HEK293 (cell line): ENCODE measurements around the gene LRRFIP1.

Source experiments
- CTCF ChIA-PET: fragments of 350-600 bp; formaldehyde crosslinking; extraction: SDS; loops from one replicate; lab custom pipeline; 2021; ENCODE audit warnings: antibody characterized with exemption; lab: Yijun Ruan, JAX
- POLR2A ChIA-PET: fragments of 300-600 bp; formaldehyde crosslinking; extraction: SDS; loops from one replicate; lab custom pipeline; 2020; ENCODE audit warnings: antibody characterized with exemption, inconsistent platforms; lab: Yijun Ruan, JAX
- H3K27ac ChIP-seq: fragments of 200-500 bp; sonication (Bioruptor generic); 2 replicates; pipeline ENCODE4 v1.5.1; 2014; ENCODE audit warnings: low read depth, low read length, control low read depth, inconsistent platforms; ENCODE audit errors: extremely low read depth
- H3K36me3 ChIP-seq, 2 experiments: fragments of 200-500 bp in 1 of 2; sonication (Bioruptor generic) in 1 of 2; 1 replicate in 1 of 2; 2 replicates in 1 of 2; pipeline ENCODE4 v1.5.1; 2014 to 2017; ENCODE audit warnings: inconsistent platforms in 2 of 2, low read length in 2 of 2; ENCODE audit not compliant: control insufficient read depth in 2 of 2, insufficient read depth in 1 of 2
- H3K4me1 ChIP-seq: fragments of 200-500 bp; sonication (Bioruptor generic); 2 replicates; pipeline ENCODE4 v1.5.1; 2014; ENCODE audit warnings: mild to moderate bottlenecking, low read length, inconsistent platforms; ENCODE audit not compliant: control insufficient read depth, insufficient read depth
- H3K4me3 ChIP-seq: 2 replicates; pipeline ENCODE4 v1.5.1; 2011; ENCODE audit warnings: low read depth, mild to moderate bottlenecking, control low read depth, low read length, moderate library complexity
- H3K9me3 ChIP-seq: fragments of 200-500 bp; sonication (Bioruptor generic); 2 replicates; pipeline ENCODE4 v1.5.1; 2014; ENCODE audit warnings: low read depth, low read length, inconsistent platforms; ENCODE audit not compliant: control insufficient read depth, insufficient read depth
- EGR2 ChIP-seq: fragments of 450-650 bp; formaldehyde crosslinking; IDR thresholded peaks from 2 replicates; pipeline ENCODE4 v1.5.1; 2016; ENCODE audit warnings: low read depth, missing biosample characterization, missing genetic modification characterization
- KLF16 ChIP-seq: fragments of 450-650 bp; formaldehyde crosslinking; IDR thresholded peaks from 2 replicates; pipeline ENCODE4 v1.5.1; 2017; ENCODE audit warnings: missing biosample characterization, missing genetic modification characterization
- MEIS1 ChIP-seq: sonication (generic); formaldehyde crosslinking; IDR thresholded peaks from 2 replicates; pipeline ENCODE4 v1.8.1; 2022; ENCODE audit warnings: missing genetic modification reagents, mild to moderate bottlenecking, borderline replicate concordance
- MZF1 ChIP-seq: fragments of 450-650 bp; formaldehyde crosslinking; IDR thresholded peaks from 2 replicates; pipeline ENCODE4 v1.5.1; 2017; ENCODE audit warnings: missing biosample characterization, missing genetic modification characterization, borderline replicate concordance
- PRDM1 ChIP-seq: fragments of 450-650 bp; formaldehyde crosslinking; IDR thresholded peaks from 2 replicates; pipeline ENCODE4; 2016; ENCODE audit warnings: missing biosample characterization, missing genetic modification characterization
- REPIN1 ChIP-seq: fragments of 450-650 bp; formaldehyde crosslinking; IDR thresholded peaks from 2 replicates; pipeline ENCODE4 v1.5.1; 2017; ENCODE audit warnings: missing biosample characterization, missing genetic modification characterization, low read depth
- SCRT2 ChIP-seq: fragments of 450-650 bp; formaldehyde crosslinking; IDR thresholded peaks from 2 replicates; pipeline ENCODE4 v1.5.1; 2016; ENCODE audit warnings: missing biosample characterization, missing genetic modification characterization
- SP2 ChIP-seq: fragments of 450-650 bp; formaldehyde crosslinking; IDR thresholded peaks from 2 replicates; pipeline ENCODE4 v1.5.1; 2016; ENCODE audit warnings: missing biosample characterization, missing genetic modification characterization
- YY2 ChIP-seq: fragments of 450-650 bp; formaldehyde crosslinking; IDR thresholded peaks from 2 replicates; pipeline ENCODE4 v1.5.1; 2016; ENCODE audit warnings: missing biosample characterization, missing genetic modification characterization
- ZBTB17 ChIP-seq: fragments of 450-650 bp; formaldehyde crosslinking; IDR thresholded peaks from 2 replicates; pipeline ENCODE4 v1.5.1; 2016; ENCODE audit warnings: missing biosample characterization, missing genetic modification characterization
- ZBTB21 ChIP-seq: fragments of 450-650 bp; formaldehyde crosslinking; IDR thresholded peaks from 2 replicates; pipeline ENCODE4 v1.5.1; 2017; ENCODE audit warnings: missing biosample characterization, missing genetic modification characterization
- ZBTB6 ChIP-seq: fragments of 450-650 bp; formaldehyde crosslinking; IDR thresholded peaks from 2 replicates; pipeline ENCODE4 v1.5.1; 2017; ENCODE audit warnings: missing biosample characterization, missing genetic modification characterization
- ZFHX2 ChIP-seq: fragments of 450-650 bp; formaldehyde crosslinking; conservative IDR thresholded peaks from 2 replicates; pipeline ENCODE4 v1.5.1; 2016; ENCODE audit warnings: missing biosample characterization, missing genetic modification characterization
- ZFP69B ChIP-seq: fragments of 450-650 bp; formaldehyde crosslinking; IDR thresholded peaks from 2 replicates; pipeline ENCODE4 v1.5.1; 2016; ENCODE audit warnings: missing biosample characterization, missing genetic modification characterization
- ZIC2 ChIP-seq: fragments of 450-650 bp; formaldehyde crosslinking; IDR thresholded peaks from 2 replicates; pipeline ENCODE4 v1.5.1; 2016; ENCODE audit warnings: missing biosample characterization, missing genetic modification characterization
- ZNF10 ChIP-seq: fragments of 450-650 bp; formaldehyde crosslinking; IDR thresholded peaks from 2 replicates; pipeline ENCODE4 v1.5.1; 2017; ENCODE audit warnings: missing biosample characterization, missing genetic modification characterization
- ZNF138 ChIP-seq: fragments of 450-650 bp; formaldehyde crosslinking; IDR thresholded peaks from 2 replicates; pipeline ENCODE4 v1.5.1; 2016; ENCODE audit warnings: missing biosample characterization, missing genetic modification characterization, borderline replicate concordance
- ZNF174 ChIP-seq: fragments of 450-650 bp; formaldehyde crosslinking; IDR thresholded peaks from 2 replicates; pipeline ENCODE4 v1.5.0; 2017; ENCODE audit warnings: missing biosample characterization, mild to moderate bottlenecking, missing genetic modification characterization
- ZNF274 ChIP-seq, 2 experiments: fragments of 200-500 bp in 1 of 2; fragments of 450-650 bp in 1 of 2; sonication (Bioruptor generic) in 1 of 2; formaldehyde crosslinking in 1 of 2; IDR thresholded peaks; 2 replicates each; pipeline versions ENCODE4 v1.5.1 to v1.6.1; 2014 to 2016; ENCODE audit warnings: borderline replicate concordance in 1 of 2, inconsistent platforms in 1 of 2, low read length in 1 of 2, missing biosample characterization in 1 of 2, missing genetic modification characterization in 1 of 2
- ZNF366 ChIP-seq: fragments of 450-650 bp; formaldehyde crosslinking; conservative IDR thresholded peaks from 2 replicates; pipeline ENCODE4 v1.5.1; 2016; ENCODE audit warnings: missing biosample characterization, missing genetic modification characterization
- ZNF404 ChIP-seq: fragments of 450-650 bp; formaldehyde crosslinking; IDR thresholded peaks from 2 replicates; pipeline ENCODE4 v1.5.1; 2017; ENCODE audit warnings: missing biosample characterization, missing genetic modification characterization
- ZNF510 ChIP-seq: fragments of 450-650 bp; formaldehyde crosslinking; IDR thresholded peaks from 2 replicates; pipeline ENCODE4 v1.5.1; 2018; ENCODE audit warnings: mild to moderate bottlenecking, missing genetic modification characterization, missing biosample characterization; ENCODE audit not compliant: insufficient replicate concordance
- ZNF560 ChIP-seq: fragments of 450-650 bp; formaldehyde crosslinking; IDR thresholded peaks from 2 replicates; pipeline ENCODE4 v1.5.1; 2017; ENCODE audit warnings: missing biosample characterization, missing genetic modification characterization, borderline replicate concordance
- ZSCAN30 ChIP-seq: fragments of 450-650 bp; IDR thresholded peaks from 2 replicates; pipeline ENCODE4 v1.5.1; 2018; ENCODE audit warnings: missing biosample characterization, mild to moderate bottlenecking, missing genetic modification characterization, moderate library complexity
- TF ChIP-seq, protein P1 (sequence below): fragments of 450-650 bp; formaldehyde crosslinking; IDR thresholded peaks from 2 replicates; pipeline ENCODE4 v1.5.1; 2016; ENCODE audit warnings: missing biosample characterization, missing genetic modification characterization, low read depth
- TF ChIP-seq, protein P2 (sequence below): fragments of 450-650 bp; formaldehyde crosslinking; IDR thresholded peaks from 2 replicates; pipeline ENCODE4 v1.5.1; 2017; ENCODE audit warnings: missing biosample characterization, mild to moderate bottlenecking, missing genetic modification characterization, moderate library complexity
- TF ChIP-seq, protein P3 (sequence below): fragments of 450-650 bp; formaldehyde crosslinking; IDR thresholded peaks from 2 replicates; pipeline ENCODE4 v1.5.1; 2016; ENCODE audit warnings: missing biosample characterization, missing genetic modification characterization

LRRFIP1 gene

GRCh38 chr2:237689336-237690131 is 62.1 kb downstream of the LRRFIP1 start:
- Histone ChIP-seq H3K4me1 (peaks cover 10% of the 10 kb centered on the region), H3K9me3 (no peaks in the 10 kb centered on the region), H3K4me3 (no peak overlapping the region), H3K27ac (no peak overlapping the region), H3K36me3 (no peaks in the 10 kb centered on the region; a peak in 1 of 3 replicates)
- TF ChIP-seq EGR2 (tag by site-specific recombination): peak; percentile 61; the same call in 1 of the 2 replicates
- TF ChIP-seq ZBTB21 (tag by site-specific recombination): no peak
- no peak for TF ChIP-seq SCRT2 (tag by site-specific recombination)
- TF ChIP-seq, protein P1, sequence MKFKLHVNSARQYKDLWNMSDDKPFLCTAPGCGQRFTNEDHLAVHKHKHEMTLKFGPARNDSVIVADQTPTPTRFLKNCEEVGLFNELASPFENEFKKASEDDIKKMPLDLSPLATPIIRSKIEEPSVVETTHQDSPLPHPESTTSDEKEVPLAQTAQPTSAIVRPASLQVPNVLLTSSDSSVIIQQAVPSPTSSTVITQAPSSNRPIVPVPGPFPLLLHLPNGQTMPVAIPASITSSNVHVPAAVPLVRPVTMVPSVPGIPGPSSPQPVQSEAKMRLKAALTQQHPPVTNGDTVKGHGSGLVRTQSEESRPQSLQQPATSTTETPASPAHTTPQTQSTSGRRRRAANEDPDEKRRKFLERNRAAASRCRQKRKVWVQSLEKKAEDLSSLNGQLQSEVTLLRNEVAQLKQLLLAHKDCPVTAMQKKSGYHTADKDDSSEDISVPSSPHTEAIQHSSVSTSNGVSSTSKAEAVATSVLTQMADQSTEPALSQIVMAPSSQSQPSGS: no peak
- no peak for TF ChIP-seq ZNF404 (tag by site-specific recombination)
- TF ChIP-seq ZFHX2: peak; percentile 74
- peak; percentile 78 for TF ChIP-seq ZIC2
- TF ChIP-seq SP2 (tag by site-specific recombination): no peak
- TF ChIP-seq ZFP69B (tag by site-specific recombination): no peak
- TF ChIP-seq ZNF138 (tag by site-specific recombination): no peak
- TF ChIP-seq YY2 (tag by site-specific recombination): no peak
- POLR2A ChIA-PET: no interaction called here
- CTCF ChIA-PET: interaction anchor here (1.0 to 2.4 kb wide), 4 partner anchors 17 to 177 kb away, joined by 3 to 12 read pairs (median 4); no protein-coding TSS in a partner anchor

GRCh38 chr2:237691029-237691907 is 63.9 kb downstream of the LRRFIP1 start:
- Histone ChIP-seq H3K4me3 (peak overlapping the region; percentile 75), H3K4me1 (peaks cover 24% of the 10 kb centered on the region), H3K27ac (peak overlapping the region; percentile 44; the same call in 1 of the 2 replicates), H3K36me3 (no peaks in the 10 kb centered on the region), H3K9me3 (no peaks in the 10 kb centered on the region)
- ChIA-PET CTCF (interaction anchor here (0.6 to 1.3 kb wide), 3 partner anchors 17 to 159 kb away, joined by 3 to 5 read pairs (median 4); no protein-coding TSS in a partner anchor), POLR2A (interaction anchor here (1.8 to 3.2 kb wide), 2 partner anchors 10 to 28 kb away, joined by 4 to 17 read pairs; no protein-coding TSS in a partner anchor)
- TF ChIP-seq REPIN1 (tag by site-specific recombination) (no peak), SCRT2 (tag by site-specific recombination) (no peak), KLF16 (no peak), MZF1 (tag by site-specific recombination) (no peak), ZNF404 (tag by site-specific recombination) (no peak), ZSCAN30 (no peak), PRDM1 (tag by site-specific recombination) (no peak), ZNF366 (tag by site-specific recombination) (no peak), ZBTB6 (no peak), MEIS1 (no peak), ZNF10 (tag by site-specific recombination) (no peak), ZNF174 (tag by site-specific recombination) (no peak), ZNF510 (tag by site-specific recombination) (no peak), ZNF560 (tag by site-specific recombination) (no peak), ZBTB17 (0 out of 2 replicates have a peak, but pooled peaks have one; percentile 24), ZNF274 (IDR thresholded peaks at IDR 0.05; ENCODE audit: low read length) (no peak), ZNF274 (tag by site-specific recombination; IDR thresholded peaks at IDR 0.05; ENCODE audit: borderline replicate concordance) (no peak)
- TF ChIP-seq, protein P2, sequence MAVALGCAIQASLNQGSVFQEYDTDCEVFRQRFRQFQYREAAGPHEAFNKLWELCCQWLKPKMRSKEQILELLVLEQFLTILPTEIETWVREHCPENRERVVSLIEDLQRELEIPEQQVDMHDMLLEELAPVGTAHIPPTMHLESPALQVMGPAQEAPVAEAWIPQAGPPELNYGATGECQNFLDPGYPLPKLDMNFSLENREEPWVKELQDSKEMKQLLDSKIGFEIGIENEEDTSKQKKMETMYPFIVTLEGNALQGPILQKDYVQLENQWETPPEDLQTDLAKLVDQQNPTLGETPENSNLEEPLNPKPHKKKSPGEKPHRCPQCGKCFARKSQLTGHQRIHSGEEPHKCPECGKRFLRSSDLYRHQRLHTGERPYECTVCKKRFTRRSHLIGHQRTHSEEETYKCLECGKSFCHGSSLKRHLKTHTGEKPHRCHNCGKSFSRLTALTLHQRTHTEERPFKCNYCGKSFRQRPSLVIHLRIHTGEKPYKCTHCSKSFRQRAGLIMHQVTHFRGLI (tag by site-specific recombination): no peak; the same call in 1 of the 2 replicates
- TF ChIP-seq, protein P3, sequence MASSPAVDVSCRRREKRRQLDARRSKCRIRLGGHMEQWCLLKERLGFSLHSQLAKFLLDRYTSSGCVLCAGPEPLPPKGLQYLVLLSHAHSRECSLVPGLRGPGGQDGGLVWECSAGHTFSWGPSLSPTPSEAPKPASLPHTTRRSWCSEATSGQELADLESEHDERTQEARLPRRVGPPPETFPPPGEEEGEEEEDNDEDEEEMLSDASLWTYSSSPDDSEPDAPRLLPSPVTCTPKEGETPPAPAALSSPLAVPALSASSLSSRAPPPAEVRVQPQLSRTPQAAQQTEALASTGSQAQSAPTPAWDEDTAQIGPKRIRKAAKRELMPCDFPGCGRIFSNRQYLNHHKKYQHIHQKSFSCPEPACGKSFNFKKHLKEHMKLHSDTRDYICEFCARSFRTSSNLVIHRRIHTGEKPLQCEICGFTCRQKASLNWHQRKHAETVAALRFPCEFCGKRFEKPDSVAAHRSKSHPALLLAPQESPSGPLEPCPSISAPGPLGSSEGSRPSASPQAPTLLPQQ: no peak; the same call in 1 of the 2 replicates
